Endometrial microvascular endothelial cells (primary cell): ENCODE measurements around the gene STAB1. TPM values are rescaled to one million over a fixed set of nuclear protein-coding genes. Genes with fewer than 3 reads are reported as not detected.
"Not testable (repeated sequence)": the region's sequence is repeated elsewhere in the genome, so short reads cannot be mapped to it uniquely, and the experiment has no call there.

ENCODE experiments used
- in situ Hi-C: cut with HindIII; loops from 2 replicates; pipeline ENCODE4 v1.10.0; 2017; ENCODE audit warnings: low sequenced_read_pairs, low pct_unique_long_range_greater_than_20kb; ENCODE audit errors: inconsistent ontology term
- total RNA-seq: library from RNA; depleted of rRNA; stranded (reverse); fragments of >200 nt; gene quantifications from one replicate; pipeline ENCODE4 v1.2.3, GENCODE V29; 2015; ENCODE audit errors: inconsistent ontology term

STAB1 gene
- total RNA-seq, 1 donor from 2014 or later = 259 TPM

DNA sequence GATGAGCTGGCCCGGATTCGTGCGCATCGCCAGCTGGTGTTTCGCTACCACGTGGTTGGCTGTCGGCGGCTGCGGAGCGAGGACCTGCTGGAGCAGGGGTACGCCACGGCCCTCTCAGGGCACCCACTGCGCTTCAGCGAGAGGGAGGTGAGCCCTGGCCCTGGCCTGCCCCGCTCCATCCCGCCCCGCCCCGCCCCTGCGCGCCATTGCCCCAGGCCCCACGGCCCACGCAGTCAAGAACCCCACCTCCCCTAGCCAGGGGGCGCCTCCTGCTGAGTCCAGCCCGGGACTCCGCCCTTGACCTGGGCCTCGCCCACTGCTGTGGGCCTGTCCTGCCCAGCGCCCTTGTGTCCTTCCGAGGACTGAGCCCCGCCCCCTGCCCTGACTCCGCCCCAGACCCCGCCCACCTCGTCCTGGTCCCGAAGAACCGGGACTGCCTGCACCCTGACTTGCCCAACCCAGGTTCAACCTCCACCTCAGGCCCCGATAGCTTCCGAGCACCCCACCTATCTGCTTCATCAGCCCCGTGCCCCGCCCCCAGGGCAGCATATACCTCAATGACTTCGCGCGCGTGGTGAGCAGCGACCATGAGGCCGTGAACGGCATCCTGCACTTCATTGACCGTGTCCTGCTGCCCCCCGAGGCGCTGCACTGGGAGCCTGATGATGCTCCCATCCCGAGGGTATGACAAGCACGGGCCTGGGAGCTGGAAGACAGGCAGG is 23.7 kb downstream of the STAB1 start:
- in situ Hi-C loops = no loop called here

DNA sequence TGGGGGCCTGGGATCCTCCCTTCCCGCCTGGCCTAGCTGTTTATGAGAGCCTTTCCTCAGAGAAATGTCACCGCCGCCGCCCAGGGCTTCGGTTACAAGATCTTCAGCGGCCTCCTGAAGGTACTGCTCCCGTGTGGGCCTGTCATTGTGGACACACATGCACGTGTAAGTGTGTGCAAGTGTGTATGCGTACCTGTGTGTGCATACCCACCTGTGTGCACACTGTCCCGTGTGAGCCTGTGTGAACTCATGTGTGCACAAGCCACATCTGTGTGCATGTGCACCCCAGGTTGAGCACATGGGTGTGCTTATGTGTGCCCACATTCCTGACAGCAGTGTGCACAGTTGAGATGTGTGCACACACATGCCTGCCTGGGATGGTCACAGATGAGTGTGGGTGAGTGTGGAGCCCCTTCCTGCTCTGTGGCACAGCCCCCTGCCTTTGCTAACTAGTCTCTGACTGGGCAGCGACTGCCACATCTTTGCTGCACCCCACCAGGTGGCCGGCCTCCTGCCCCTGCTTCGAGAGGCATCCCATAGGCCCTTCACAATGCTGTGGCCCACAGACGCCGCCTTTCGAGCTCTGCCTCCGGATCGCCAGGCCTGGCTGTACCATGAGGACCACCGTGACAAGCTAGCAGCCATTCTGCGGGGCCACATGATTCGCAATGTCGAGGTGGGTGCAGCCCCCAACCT is 24.5 kb downstream of the STAB1 start:
- in situ Hi-C loops = no loop called here

DNA sequence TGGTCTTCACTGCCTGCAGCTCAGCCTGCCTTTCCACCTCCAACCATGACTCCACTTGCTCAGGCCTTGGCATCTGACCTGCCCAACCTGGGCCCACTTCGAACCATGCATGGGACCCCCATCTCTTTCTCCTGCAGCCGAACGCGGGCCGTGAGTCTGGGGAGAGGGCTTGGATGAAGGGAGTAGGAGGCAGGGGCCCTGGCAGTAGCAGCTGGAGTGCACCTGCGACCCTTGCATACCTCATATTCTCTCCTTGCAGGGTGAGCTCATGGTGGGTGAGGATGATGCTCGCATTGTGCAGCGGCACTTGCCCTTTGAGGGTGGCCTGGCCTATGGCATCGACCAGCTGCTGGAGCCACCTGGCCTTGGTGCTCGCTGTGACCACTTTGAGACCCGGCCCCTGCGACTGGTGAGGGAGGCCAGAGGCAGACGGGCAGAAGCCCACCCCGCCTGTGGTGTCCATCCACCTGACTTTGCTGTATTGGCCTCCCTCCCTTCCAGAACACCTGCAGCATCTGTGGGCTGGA is 25.1 kb downstream of the STAB1 start:
- in situ Hi-C loops = no loop called here

DNA sequence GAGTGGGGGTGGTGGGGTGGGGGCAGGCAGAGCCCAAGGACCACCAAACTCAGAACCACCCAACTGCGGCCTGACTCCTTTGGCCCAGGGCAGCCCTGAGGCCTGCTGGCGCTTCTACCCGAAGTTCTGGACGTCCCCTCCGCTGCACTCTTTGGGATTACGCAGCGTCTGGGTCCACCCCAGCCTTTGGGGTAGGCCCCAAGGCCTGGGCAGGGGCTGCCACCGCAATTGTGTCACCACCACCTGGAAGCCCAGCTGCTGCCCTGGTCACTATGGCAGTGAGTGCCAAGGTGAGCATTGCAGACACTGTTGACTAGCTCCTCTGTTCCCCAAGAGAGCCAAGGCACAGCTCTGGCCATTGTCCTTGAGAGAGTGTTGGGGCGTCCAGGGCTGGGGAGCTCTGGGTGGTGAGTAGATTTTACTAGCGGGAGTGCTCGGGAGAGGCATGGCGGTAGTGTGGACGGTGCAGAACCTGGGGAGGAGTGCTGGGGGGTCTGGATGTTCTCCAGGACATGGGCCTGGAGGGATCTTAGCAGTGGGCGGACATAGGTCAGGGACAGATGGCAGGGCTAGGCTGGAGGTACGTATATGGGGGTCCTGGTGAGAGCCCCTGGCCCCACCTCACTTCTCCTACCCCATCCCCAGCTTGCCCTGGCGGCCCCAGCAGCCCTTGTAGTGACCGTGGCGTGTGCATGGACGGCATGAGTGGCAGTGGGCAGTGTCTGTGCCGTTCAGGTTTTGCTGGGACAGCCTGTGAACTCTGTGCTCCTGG is 25.8 kb downstream of the STAB1 start:
- in situ Hi-C loops = no loop called here

DNA sequence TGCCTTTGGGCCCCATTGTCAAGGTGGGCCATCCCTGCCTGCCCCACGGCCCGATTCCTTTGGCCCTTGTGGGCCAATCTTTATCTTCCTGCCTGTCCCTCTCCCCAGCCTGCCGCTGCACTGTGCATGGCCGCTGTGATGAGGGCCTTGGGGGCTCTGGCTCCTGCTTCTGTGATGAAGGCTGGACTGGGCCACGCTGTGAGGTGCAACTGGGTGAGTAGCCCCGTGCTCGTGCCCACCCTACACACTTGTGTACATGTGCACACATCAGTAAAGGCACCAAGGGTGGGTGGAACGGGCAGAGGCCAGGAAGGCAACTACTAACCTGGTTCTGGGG is 26.3 kb downstream of the STAB1 start:
- in situ Hi-C loops = no loop called here

DNA sequence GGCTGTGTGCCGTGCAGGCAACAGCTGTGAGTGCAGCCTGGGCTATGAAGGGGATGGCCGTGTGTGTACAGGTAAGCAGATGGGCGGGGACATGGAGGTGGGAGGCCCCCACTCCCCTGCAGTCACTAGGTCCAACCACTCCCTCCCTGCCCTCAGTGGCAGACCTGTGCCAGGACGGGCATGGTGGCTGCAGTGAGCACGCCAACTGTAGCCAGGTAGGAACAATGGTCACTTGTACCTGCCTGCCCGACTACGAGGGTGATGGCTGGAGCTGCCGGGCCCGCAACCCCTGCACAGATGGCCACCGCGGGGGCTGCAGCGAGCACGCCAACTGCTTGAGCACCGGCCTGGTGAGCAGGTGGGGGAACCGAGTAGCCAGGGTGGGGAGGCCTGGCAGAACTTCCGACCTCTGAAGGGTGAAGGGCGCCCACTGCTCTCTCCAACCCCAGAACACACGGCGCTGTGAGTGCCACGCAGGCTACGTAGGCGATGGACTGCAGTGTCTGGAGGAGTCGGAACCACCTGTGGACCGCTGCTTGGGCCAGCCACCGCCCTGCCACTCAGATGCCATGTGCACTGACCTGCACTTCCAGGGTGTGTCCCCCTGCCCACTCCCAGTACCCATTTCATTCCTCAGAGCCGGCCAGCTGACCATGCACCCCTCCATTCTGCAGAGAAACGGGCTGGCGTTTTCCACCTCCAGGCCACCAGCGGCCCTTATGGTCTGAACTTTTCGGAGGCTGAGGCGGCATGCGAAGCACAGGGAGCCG is 26.9 kb downstream of the STAB1 start:
- in situ Hi-C loops = no loop called here

DNA sequence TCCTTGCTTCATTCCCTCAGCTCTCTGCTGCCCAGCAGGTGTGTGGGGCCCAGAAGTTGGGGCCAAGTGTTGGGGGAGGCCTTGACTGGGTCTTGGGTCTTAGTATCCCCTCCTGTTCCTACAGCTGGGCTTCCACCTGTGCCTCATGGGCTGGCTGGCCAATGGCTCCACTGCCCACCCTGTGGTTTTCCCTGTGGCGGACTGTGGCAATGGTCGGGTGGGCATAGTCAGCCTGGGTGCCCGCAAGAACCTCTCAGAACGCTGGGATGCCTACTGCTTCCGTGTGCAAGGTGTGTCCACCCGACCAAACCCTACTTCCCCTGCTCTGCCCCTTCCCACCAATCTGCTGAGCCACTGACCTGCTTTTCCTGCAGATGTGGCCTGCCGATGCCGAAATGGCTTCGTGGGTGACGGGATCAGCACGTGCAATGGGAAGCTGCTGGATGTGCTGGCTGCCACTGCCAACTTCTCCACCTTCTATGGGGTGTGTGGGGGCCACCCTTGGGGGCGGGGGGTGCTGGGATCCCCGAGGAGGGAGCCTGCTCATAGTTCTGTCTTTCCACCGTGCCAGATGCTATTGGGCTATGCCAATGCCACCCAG is 27.6 kb downstream of the STAB1 start:
- in situ Hi-C loops = no loop called here

DNA sequence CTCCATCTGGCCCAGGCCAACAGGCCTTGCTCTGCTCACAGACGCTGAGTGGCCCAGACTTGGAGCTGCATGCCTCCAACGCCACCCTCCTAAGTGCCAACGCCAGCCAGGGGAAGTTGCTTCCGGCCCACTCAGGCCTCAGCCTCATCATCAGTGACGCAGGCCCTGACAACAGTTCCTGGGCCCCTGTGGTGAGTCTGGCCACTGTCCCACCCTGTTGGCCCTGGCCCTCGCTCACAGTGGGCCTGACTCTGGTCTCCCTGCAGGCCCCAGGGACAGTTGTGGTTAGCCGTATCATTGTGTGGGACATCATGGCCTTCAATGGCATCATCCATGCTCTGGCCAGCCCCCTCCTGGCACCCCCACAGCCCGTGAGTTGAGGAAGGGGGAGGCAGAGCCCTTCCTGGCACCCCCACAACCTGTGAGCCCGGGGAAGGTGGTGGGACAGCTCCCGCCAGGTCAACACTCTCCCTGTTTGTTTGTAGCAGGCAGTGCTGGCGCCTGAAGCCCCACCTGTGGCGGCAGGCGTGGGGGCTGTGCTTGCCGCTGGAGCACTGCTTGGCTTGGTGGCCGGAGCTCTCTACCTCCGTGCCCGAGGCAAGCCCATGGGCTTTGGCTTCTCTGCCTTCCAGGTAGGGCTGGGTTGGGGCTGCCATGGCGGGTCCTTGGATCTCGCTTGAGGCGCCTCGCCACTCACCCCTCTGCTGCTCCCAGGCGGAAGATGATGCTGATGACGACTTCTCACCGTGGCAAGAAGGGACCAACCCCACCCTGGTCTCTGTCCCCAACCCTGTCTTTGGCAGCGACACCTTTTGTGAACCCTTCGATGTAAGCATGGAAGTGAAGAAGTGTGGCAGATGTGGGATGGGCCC is 28.5 kb downstream of the STAB1 start:
- in situ Hi-C loops = no loop called here

DNA sequence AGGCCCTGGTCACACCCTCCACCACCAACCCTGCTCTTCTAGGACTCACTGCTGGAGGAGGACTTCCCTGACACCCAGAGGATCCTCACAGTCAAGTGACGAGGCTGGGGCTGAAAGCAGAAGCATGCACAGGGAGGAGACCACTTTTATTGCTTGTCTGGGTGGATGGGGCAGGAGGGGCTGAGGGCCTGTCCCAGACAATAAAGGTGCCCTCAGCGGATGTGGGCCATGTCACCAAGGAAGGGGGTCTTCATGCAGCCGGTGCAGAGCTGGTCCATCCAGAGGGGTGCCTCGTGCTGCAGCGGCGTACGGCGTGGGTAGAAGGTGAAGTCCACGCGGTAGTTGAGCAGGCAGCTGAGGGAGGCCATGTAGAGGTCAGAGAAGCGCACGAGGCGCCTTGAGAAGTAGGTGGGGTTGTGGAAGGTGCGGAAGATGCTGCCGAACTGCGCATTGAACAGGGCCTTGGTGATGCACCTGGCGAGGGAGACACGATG is 29.2 kb downstream of the STAB1 start:
- in situ Hi-C loops = no loop called here

DNA sequence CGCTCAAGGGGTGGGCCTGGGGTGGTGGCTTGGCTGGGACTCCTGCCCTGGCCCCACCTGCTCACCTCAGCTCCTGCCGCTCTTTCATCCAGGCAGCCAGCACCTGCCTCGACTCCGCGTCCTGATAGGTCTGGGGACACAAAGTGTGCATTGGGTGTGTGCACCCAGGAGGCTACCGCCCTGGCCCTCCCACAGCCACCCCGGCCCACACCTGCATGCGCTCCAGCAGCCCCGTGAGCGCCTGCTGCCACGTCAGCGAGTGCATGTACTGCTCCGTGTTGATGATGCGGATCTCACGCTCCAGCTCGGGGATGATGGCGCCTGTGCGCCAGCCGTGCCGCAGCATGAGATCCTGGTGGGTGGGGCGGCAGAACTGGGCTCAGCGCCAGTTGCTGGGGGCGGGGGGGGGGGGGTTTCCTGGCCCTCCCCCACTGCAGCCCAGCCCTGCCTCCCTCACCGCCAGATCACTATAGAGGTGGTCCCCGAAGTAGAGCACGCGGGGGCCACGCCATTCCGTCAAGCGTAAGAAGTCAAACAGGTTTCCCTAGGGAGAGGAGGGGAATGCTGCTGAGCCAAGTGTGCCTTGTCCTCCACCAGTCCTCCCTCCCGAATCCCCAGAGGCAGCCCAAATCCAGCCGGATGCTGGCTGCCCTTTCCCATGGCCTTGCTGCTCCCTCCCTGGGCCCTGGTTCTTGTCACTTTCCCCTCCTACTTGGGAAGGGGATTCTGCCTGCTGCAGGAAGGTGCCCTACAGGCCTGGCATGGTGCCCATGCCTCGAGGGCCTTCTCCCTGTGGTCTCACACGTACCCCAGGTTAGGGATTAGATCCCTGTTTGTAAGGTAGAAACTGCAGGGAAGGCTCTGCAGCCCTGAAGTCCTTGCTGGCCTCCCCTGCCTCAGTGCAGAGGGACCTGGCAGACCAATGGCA is 29.9 kb downstream of the STAB1 start:
- in situ Hi-C loops = no loop called here

DNA sequence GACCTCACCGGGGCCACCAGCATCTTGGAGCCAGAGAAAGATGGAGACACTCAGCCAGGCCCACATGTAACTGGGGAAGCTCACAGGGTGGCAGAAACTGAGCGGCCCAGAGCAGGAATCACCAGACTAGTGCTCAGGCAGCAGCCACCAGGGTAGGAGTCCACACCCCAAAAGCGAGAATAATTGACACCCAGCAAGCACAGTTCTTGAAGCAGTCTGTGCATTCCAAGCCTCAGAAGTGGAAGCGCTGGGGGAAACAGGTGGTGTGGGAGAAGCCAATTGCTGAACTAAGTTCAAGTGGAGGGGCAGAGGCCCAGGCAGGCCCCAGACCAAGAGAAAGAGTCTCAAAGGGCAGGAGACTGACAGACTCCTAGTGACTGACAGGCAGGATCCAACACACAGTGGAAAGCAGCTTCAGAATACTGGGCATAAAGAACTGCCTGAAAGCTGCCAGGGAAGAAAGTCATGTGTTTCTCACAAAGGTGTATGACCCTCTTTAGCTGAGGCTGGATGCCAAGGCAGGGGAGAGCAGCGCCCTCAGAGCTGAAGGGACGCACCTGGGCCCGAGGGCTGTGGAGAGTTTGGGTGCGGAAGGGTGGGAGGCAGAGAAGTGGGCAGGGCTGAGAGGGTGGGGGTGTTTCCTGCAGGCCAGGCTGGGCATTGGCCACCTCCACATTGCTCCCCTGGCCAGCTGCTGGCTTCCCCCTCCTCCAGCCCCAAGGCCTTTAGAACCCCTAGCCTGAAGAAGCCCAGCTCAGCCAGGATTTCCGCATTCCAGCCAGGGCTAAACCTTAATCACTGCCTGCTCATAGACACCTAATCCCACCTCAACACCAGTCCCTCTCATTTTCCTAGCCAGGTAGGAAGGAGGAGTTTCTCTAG is 30.8 kb downstream of the STAB1 start:
- in situ Hi-C loops = no loop called here

DNA sequence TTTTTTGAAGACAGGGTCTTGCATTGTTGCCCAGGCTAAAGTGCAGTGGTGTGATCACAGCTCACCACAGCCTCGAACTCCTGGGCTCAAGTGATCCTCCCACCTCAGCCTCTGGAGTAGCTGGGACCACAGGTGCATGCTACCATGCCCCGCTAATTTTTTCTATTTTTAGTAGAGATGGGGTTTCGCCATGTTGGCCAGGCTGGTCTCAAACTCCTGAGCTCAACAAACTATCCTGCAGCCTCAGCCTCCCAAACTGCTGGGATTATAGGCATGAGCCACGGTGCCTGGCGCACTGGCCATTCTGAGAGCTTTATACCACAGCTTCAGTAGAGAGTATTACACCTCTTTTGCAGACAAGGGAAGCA is 31.5 kb downstream of the STAB1 start:
- in situ Hi-C loops = not testable (repeated sequence)

DNA sequence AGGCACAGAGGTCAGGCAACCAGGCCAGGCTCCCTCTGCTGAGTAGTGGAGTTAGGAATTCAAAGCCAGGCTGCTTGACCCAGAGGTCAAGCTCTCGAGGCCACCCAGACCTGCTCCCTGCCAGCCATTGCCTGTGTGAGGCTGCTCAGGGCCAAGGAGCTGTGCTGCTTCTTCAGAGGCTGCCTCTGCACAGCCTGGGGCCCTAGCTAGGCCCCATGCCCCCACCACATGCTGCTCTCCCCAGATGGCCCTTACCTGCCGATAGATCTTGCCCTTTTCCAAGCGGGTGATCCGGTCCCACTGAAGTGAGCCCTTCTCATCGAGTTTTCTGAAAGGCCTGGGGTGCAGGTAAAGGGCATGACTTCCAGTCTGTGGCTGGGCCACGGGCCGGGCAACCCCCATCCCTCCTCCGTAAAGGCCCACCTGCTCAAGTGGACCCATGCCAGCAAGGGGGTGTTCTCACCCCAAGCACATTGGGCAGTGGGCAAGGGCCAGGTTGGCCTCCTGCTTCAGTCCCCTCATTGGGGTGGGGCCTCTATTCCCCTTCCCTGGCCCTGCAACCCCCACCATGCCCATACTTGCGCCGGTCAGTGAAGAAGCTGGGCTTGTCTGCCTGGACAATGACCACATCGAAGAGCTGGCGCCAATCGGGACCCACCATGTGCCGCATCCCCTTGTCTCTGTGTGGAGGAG is 32.0 kb downstream of the STAB1 start:
- in situ Hi-C loops = no loop called here

DNA sequence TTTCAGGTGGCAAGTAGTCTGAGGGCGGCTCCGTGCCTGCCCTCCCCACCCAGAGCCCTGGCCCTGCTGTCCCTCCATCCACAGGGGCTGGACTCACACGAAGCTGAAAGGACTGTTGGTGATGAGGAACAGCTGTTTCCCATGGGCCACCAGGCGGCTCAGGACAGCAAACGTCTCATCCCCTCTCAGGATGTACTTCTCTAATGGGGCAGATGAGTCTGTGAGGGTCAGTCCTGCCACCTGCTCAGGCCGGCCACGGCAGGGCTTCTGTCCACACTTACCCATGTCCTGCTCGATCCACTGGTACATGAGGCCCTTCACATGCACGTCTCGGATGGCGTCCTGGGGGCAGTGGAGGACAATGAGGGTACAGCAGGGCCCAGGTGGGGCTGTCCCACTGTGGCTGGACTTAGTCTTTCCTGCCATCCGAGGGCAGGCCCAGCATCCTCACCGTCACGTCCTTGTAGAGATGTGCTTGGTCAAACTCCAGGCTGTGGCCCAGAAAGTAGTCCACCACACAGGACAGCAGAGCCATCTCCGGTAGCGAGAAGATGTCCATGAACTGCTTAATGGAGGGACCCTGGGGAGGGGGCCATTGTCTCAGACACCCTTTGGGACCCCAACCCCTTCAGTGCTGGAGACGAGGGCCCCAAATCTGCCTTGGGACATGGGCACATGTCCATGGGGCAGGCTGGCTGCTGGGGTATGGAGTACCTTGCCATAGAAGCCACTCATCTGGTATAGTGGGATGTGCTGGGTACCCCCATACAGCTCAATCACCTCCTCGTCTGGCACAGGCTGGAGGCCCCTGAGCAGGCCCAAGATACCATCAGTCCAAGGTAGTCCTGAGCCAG is 32.8 kb downstream of the STAB1 start:
- in situ Hi-C loops = no loop called here
